Chondrocyte (in vitro differentiated cells): ENCODE measurements around the gene EHMT1. TPM values are rescaled to one million over a fixed set of nuclear protein-coding genes. Genes with fewer than 3 reads are reported as not detected.
A peak's percentile ranks its signal among the peaks of the same experiment; 100 is the strongest.
"Not testable (repeated sequence)": the region's sequence is repeated elsewhere in the genome, so short reads cannot be mapped to it uniquely, and the experiment has no call there.

Experiments used
- DNase-seq: peaks from one replicate; pipeline ENCODE4 v3.0.0; 2021; ENCODE audit warnings: mixed read lengths, low spot score
- H3K27ac Mint-ChIP-seq: one replicate; pipeline ENCODE4 v1.8.0; 2021; ENCODE audit warnings: mild to moderate bottlenecking, moderate library complexity, mixed read lengths; ENCODE audit not compliant: unreplicated experiment
- H3K27me3 Mint-ChIP-seq: 2 replicates; pipeline ENCODE4 v1.8.0; 2021; ENCODE audit warnings: low read depth, mixed read lengths
- H3K36me3 Mint-ChIP-seq: 2 replicates; pipeline ENCODE4 v1.8.0; 2021; ENCODE audit warnings: low read depth, mixed read lengths
- H3K4me1 Mint-ChIP-seq: 2 replicates; pipeline ENCODE4 v1.8.0; 2021; ENCODE audit warnings: low read depth, mild to moderate bottlenecking, mixed read lengths
- H3K4me3 Mint-ChIP-seq: one replicate; pipeline ENCODE4 v1.8.0; 2021; ENCODE audit warnings: mild to moderate bottlenecking, moderate library complexity, mixed read lengths; ENCODE audit not compliant: unreplicated experiment
- H3K9me3 Mint-ChIP-seq: 2 replicates; pipeline ENCODE4 v1.8.0; 2021; ENCODE audit warnings: low read depth, mixed read lengths
- total RNA-seq: library from RNA; stranded (reverse); gene quantifications from 3 replicates; pipeline ENCODE4 v1.2.1, GENCODE V29; 2021
- TF ChIP-seq, protein P1 (sequence below): fragments of 200-600 bp; sonication (generic); IDR thresholded peaks from 2 replicates; pipeline ENCODE4 v1.5.0; 2021; ENCODE audit warnings: antibody characterized with exemption, mild to moderate bottlenecking, moderate library complexity

Gene EHMT1
- total RNA-seq, 1 donor from 2014 or later = 61.0 TPM

DNA sequence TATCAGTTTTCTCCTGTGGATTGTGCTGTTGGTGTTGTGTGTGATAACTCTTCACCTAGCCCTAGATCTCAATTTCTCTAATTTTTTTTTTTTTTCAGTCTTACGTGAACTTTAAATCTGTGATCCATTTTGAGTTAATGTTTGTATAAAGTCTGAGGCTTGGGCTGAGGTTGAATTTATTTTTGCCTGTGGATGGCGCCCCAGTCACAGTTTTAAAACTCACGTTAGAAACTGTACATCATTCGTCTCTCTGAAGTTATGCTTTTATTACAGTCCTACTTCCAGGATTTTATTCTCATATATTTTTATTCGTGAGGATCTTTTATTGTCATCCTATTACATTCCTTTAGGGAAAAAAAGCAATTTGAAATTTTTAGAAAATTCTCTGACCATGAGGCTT lies 103.1 kb downstream of the EHMT1 start:
- Mint-ChIP-seq H3K36me3 (peaks cover 24% of the 10 kb centered on the region), H3K4me1 (peaks cover 23% of the 10 kb centered on the region), H3K9me3 (peaks cover 5% of the 10 kb centered on the region), H3K27me3 (no peaks in the 10 kb centered on the region), H3K4me3 (no peak overlapping the region), H3K27ac (peak overlapping the region; percentile 68)
- no peak for DNase-seq
- TF ChIP-seq, protein P1, sequence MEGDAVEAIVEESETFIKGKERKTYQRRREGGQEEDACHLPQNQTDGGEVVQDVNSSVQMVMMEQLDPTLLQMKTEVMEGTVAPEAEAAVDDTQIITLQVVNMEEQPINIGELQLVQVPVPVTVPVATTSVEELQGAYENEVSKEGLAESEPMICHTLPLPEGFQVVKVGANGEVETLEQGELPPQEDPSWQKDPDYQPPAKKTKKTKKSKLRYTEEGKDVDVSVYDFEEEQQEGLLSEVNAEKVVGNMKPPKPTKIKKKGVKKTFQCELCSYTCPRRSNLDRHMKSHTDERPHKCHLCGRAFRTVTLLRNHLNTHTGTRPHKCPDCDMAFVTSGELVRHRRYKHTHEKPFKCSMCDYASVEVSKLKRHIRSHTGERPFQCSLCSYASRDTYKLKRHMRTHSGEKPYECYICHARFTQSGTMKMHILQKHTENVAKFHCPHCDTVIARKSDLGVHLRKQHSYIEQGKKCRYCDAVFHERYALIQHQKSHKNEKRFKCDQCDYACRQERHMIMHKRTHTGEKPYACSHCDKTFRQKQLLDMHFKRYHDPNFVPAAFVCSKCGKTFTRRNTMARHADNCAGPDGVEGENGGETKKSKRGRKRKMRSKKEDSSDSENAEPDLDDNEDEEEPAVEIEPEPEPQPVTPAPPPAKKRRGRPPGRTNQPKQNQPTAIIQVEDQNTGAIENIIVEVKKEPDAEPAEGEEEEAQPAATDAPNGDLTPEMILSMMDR = peak; percentile 42

DNA sequence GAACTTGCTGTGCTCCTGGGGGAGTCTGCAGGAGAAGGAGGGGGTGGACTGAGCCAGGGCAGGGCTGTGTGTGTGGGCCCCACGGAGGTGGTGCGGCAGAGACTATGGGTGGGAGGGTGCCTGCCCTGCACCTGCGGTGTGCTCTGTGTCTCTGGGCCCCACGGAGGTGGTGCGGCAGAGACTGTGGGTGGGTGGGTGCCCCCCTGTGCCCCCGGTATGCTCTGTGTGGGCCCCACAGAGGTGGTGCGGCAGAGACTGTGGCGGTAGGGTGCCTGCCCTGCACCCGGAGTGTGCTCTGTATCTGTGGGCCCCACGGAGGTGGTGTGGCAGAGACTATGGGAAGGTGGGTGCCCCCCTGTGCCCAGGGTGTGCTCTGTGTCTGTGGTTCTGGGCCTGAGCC lies 103.7 kb downstream of the EHMT1 start:
- DNase-seq = no peak
- Mint-ChIP-seq H3K4me1 (peaks cover 23% of the 10 kb centered on the region), H3K9me3 (peaks cover 5% of the 10 kb centered on the region), H3K27ac (peak overlapping the region; percentile 68), H3K36me3 (peaks cover 21% of the 10 kb centered on the region), H3K4me3 (no peak overlapping the region), H3K27me3 (no peaks in the 10 kb centered on the region)
- TF ChIP-seq, protein P1 = no peak

DNA sequence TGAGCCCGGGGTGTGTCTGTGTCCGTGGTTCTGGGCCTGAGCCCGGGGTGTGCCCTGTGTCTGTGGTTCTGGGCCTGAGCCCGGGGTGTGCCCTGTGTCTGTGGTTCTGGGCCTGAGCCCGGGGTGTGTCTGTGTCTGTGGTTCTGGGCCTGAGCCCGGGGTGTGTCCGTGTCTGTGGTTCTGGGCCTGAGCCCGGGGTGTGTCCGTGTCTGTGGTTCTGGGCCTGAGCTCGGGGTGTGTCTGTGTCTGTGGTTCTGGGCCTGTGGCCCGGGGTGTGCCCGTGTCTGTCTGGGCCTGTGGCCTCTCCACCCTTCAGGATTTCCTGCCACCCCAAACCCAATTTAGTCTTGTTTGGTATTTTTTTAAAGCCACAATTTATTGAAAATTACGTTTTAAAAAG lies 104.6 kb downstream of the EHMT1 start:
- not testable (repeated sequence) for H3K9me3 Mint-ChIP-seq, H3K4me3 Mint-ChIP-seq, DNase-seq, H3K27me3 Mint-ChIP-seq
- Mint-ChIP-seq H3K36me3 (peaks cover 17% of the 10 kb centered on the region), H3K27ac (peak overlapping the region; percentile 79), H3K4me1 (peaks cover 23% of the 10 kb centered on the region)

DNA sequence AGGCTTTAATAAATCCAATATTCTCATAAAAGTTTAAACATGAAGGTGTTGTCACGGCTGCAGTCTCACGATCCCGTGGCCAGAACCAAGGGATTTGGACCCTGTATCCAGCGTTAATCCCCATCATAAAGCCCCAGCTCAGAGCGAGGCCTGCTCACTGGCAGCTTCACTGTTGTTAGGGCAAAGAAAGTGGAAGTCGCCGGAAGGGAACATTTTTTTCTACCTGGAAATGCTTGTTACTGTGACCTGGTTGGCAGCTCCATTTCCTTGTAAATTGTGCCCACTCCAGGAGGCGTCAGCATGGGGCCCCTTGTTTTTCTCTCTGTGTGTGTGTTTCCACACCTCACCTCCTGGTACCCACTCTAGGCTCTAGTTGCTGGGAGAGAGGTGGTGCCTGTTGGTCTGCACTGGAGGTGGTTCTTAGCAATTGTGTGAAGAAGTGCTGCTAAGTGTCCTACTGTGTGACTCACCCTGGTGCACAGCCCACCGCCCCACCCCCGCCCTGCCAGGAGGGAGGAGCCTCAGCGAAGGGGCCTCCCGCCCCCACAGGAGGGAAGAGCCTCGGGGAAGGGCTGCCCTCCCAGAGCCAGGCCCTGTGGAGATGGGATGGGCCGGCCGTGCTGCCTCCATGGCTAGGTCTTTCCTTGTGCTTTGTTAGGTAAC lies 105.1 kb downstream of the EHMT1 start:
- Mint-ChIP-seq H3K9me3 (peaks cover 5% of the 10 kb centered on the region), H3K36me3 (peaks cover 20% of the 10 kb centered on the region), H3K4me3 (no peak overlapping the region), H3K4me1 (peaks cover 23% of the 10 kb centered on the region), H3K27me3 (no peaks in the 10 kb centered on the region), H3K27ac (peak overlapping the region; percentile 79)
- TF ChIP-seq, protein P1 = no peak
- no peak for DNase-seq

DNA sequence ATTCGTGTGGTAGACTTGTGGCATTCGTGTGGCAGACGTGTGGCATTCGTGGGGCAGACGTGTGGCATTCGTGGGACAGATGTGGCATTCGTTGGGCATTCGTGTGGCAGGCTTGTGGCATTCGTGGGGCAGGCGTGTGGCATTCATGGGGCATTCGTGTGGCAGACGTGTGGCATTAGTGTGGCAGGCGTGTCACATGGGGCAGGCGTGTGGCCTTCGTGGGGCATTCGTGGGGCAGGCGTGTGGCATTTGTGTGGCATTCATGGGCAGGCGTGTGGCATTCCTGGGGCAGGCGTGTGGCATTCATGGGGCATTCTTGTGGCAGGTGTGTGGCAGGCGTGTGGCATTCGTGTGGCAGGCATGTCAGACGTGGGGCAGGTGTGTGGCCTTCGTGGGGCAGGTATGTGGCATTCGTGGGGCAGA lies 106.0 kb downstream of the EHMT1 start:
- Mint-ChIP-seq H3K9me3 (peaks cover 5% of the 10 kb centered on the region), H3K27ac (no peak overlapping the region), H3K4me3 (no peak overlapping the region), H3K36me3 (peaks cover 22% of the 10 kb centered on the region), H3K27me3 (no peaks in the 10 kb centered on the region), H3K4me1 (peaks cover 23% of the 10 kb centered on the region)
- TF ChIP-seq, protein P1 = no peak
- DNase-seq = no peak

DNA sequence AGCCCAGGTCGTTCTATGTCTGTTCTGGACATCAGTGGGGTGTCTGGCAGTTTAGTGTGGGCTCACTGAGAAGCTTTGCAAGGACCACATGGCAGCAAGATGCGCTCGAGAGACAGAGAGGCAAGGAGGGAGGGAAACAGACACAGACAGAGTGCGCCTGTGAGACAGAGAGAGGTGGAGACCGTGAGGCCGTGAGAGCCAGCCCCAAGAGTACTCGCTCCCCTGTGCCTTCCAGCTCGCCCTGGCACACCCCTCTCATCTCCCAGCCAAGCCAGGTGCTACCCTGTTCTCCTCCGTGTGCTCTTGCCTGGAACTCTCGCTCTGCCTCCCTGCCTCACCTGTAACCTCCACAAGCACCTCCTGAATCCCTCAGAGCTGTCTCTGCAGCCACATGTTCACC lies 106.8 kb downstream of the EHMT1 start:
- no peak overlapping the region for H3K27ac Mint-ChIP-seq
- no peaks in the 10 kb centered on the region for H3K27me3 Mint-ChIP-seq
- H3K9me3 Mint-ChIP-seq = peaks cover 5% of the 10 kb centered on the region
- peaks cover 23% of the 10 kb centered on the region for H3K4me1 Mint-ChIP-seq
- peaks cover 23% of the 10 kb centered on the region for H3K36me3 Mint-ChIP-seq
- TF ChIP-seq, protein P1 = no peak
- no peak for DNase-seq
- no peak overlapping the region for H3K4me3 Mint-ChIP-seq

DNA sequence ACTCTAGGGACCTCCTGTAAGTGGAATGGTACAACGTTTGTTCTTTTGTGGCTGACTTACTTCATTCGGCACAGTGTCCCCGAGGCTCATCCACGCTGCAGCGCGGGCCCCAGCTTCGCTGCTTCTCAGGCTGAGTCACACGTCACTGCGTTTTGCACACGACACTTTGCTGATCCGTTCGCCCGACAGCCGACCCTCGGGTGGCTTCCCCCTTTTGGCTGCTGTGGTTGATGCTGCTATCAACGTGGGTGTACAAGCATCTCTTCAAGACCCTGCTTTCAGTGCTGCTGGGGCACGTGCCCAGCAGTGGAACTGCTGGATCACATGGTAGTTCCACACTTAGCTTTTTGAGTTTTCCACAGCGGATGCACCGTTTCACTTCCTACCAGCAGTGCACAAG lies 107.5 kb downstream of the EHMT1 start:
- H3K27me3 Mint-ChIP-seq, H3K9me3 Mint-ChIP-seq, H3K4me3 Mint-ChIP-seq, H3K27ac Mint-ChIP-seq, DNase-seq: not testable (repeated sequence)
- Mint-ChIP-seq H3K4me1 (peaks cover 23% of the 10 kb centered on the region), H3K36me3 (peaks cover 25% of the 10 kb centered on the region)
